ENCODE data around the gene TAGAP.
"Not testable (repeated sequence)": the region's sequence is repeated elsewhere in the genome, so short reads cannot be mapped to it uniquely, and the experiment has no call there.

The TAGAP gene

DNA sequence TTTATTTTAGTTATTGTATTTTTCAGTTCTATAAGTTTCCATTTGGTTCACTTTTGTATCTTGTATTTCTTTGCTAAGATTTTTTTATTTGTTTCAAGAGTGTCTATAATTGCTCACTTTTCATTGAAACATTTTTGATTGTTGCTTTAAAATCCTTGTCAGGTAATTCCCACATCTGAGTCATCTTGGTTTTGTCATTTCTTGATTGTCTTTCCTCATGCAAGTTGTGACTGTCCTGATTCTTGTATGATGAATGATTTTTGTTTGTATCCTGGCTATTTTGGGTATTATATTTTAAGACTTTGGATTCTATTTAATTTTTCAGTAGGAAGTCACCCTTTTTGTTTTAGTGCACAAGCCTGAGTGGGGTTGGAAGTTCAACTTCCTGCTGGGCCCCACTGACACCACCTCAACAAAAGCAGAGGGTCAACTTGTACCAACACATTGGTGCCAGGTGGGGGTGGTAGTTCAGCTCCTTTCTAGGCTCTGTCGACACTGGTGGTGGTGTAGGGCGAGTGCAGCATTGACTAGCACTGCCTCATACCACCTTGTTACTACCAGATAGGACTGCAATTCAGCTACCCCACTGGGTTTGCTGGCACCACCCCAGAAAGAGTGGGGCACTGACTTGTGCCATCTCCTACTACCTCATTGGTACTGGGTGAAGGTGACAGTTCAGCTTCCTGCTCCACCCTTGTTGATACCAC is 53.6 kb downstream of the TAGAP start:
- TF ChIP-seq CTCF (IDR thresholded peaks at IDR 0.05; ENCODE audit: borderline replicate concordance, control extremely low read depth, extremely low read depth, insufficient read depth, missing control alignments): no peak
- no peak for DNase-seq (ENCODE audit: low spot score)
- in situ Hi-C loops (cut with MboI; ENCODE audit: low sequenced_read_pairs, unreplicated experiment): no loop called here

DNA sequence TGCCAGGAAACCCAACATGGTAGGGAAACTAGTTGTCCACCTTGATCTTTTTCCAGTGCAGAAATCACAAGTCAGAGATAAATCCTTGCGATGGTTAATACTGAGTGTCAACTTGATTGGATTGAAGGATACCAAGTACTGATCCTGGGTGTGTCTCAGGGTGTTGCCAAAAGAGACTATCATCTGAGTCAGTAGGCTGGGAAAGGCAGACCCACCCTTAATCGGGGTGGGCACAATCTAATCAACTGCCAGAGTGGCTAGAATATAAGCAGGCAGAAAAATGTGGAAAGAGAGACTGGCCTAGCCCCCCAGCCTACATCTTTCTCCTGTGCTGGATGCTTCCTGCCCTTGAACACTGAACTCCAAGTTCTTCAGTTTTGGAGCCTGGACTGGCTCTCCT is 55.1 kb downstream of the TAGAP start:
- DNase-seq (ENCODE audit: low spot score); in situ Hi-C loops (cut with MboI; ENCODE audit: low sequenced_read_pairs, unreplicated experiment): not testable (repeated sequence)

- no peak for TF ChIP-seq CTCF (IDR thresholded peaks at IDR 0.05; ENCODE audit: borderline replicate concordance, control extremely low read depth, extremely low read depth, insufficient read depth, missing control alignments)
- in situ Hi-C loops (cut with MboI; ENCODE audit: low sequenced_read_pairs, unreplicated experiment): no loop called here
- DNase-seq (ENCODE audit: low spot score): no peak
These were observed 56.3 kb downstream of the TAGAP start for GRCh38 chr6:158988477-158988876.

DNA sequence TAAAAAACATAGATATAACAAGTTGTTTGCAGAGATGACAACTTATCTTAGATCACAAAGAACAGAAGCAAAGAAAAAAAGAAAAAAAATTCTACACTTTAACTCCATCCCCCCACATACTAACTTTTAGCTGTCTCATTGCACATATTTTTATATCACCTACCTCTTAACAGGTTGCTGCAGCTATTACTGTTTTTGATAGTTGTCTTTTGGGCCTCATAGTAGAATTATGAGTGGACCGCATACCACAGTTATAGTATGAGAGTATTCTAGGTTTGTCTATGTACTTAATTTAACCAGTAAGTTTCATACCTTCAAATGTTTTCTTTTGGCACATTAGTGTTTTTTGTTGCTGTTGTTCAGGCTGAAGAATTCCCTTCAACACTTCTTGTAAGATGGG is 57.1 kb downstream of the TAGAP start:
- DNase-seq (ENCODE audit: low spot score): no peak
- TF ChIP-seq CTCF (IDR thresholded peaks at IDR 0.05; ENCODE audit: borderline replicate concordance, control extremely low read depth, extremely low read depth, insufficient read depth, missing control alignments): no peak
- in situ Hi-C loops (cut with MboI; ENCODE audit: low sequenced_read_pairs, unreplicated experiment): no loop called here

Data from GM13976 (cell line).